Osteocyte (in vitro differentiated cells): ENCODE measurements around the gene TRPV4. TPM values are rescaled to one million over a fixed set of nuclear protein-coding genes. Genes with fewer than 3 reads are reported as not detected.

Experiments
- DNase-seq: peaks from one replicate; pipeline ENCODE4 v3.0.0; 2021; ENCODE audit warnings: mixed read lengths; ENCODE audit not compliant: unreplicated experiment; ENCODE audit errors: extremely low spot score
- H3K27ac Mint-ChIP-seq: one replicate; pipeline ENCODE4 v1.8.0; 2021; ENCODE audit warnings: mild to moderate bottlenecking, mixed read lengths; ENCODE audit not compliant: unreplicated experiment
- H3K27me3 Mint-ChIP-seq: one replicate; pipeline ENCODE4 v1.8.0; 2021; ENCODE audit warnings: mixed read lengths; ENCODE audit not compliant: unreplicated experiment
- H3K36me3 Mint-ChIP-seq: one replicate; pipeline ENCODE4 v1.8.0; 2021; ENCODE audit warnings: mixed read lengths; ENCODE audit not compliant: unreplicated experiment
- H3K4me1 Mint-ChIP-seq: one replicate; pipeline ENCODE4 v1.8.0; 2021; ENCODE audit warnings: mixed read lengths; ENCODE audit not compliant: unreplicated experiment
- H3K4me3 Mint-ChIP-seq: one replicate; pipeline ENCODE4 v1.8.0; 2021; ENCODE audit warnings: mild to moderate bottlenecking, moderate library complexity, mixed read lengths; ENCODE audit not compliant: unreplicated experiment
- H3K9me3 Mint-ChIP-seq: one replicate; pipeline ENCODE4 v1.8.0; 2021; ENCODE audit warnings: mixed read lengths; ENCODE audit not compliant: unreplicated experiment
- total RNA-seq: library from RNA; stranded (reverse); gene quantifications from 2 replicates; pipeline ENCODE4 v1.2.1, GENCODE V29; 2021
- TF ChIP-seq, protein P1 (sequence below): fragments of 200-600 bp; sonication (generic); IDR thresholded peaks from 2 replicates; pipeline ENCODE4 v1.5.0; 2021; ENCODE audit warnings: antibody characterized with exemption, mild to moderate bottlenecking, moderate library complexity

Gene TRPV4
- total RNA-seq, 1 donor from 2014 or later, result 1.6 TPM

DNA sequence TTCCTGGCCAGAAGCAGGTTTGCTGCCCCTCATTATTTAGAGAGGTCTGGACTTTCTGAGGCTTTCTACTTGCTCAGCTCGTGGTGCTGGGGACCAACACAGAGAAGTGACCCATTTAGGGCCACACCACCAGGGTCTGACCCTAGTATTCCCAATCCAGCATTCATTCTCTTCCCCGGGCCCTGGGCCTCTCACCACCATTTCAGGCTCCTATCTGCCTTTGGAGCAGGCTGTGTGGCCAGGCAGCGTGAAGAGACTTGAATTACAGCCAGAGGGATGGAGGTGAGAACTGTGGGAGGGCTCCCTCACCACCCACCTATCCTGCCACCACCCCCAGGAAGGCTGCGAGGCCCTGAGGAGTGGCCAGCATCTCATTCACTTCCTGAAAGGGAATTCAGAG is 95.0 kb downstream of the TRPV4 start:
- TF ChIP-seq, protein P1, sequence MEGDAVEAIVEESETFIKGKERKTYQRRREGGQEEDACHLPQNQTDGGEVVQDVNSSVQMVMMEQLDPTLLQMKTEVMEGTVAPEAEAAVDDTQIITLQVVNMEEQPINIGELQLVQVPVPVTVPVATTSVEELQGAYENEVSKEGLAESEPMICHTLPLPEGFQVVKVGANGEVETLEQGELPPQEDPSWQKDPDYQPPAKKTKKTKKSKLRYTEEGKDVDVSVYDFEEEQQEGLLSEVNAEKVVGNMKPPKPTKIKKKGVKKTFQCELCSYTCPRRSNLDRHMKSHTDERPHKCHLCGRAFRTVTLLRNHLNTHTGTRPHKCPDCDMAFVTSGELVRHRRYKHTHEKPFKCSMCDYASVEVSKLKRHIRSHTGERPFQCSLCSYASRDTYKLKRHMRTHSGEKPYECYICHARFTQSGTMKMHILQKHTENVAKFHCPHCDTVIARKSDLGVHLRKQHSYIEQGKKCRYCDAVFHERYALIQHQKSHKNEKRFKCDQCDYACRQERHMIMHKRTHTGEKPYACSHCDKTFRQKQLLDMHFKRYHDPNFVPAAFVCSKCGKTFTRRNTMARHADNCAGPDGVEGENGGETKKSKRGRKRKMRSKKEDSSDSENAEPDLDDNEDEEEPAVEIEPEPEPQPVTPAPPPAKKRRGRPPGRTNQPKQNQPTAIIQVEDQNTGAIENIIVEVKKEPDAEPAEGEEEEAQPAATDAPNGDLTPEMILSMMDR, result no peak
- peaks cover 11% of the 10 kb centered on the region for H3K27me3 Mint-ChIP-seq
- no peak overlapping the region for H3K27ac Mint-ChIP-seq
- DNase-seq, result no peak
- H3K4me1 Mint-ChIP-seq, result peaks cover 12% of the 10 kb centered on the region
- no peaks in the 10 kb centered on the region for H3K36me3 Mint-ChIP-seq
- no peak overlapping the region for H3K4me3 Mint-ChIP-seq
- H3K9me3 Mint-ChIP-seq, result no peaks in the 10 kb centered on the region

DNA sequence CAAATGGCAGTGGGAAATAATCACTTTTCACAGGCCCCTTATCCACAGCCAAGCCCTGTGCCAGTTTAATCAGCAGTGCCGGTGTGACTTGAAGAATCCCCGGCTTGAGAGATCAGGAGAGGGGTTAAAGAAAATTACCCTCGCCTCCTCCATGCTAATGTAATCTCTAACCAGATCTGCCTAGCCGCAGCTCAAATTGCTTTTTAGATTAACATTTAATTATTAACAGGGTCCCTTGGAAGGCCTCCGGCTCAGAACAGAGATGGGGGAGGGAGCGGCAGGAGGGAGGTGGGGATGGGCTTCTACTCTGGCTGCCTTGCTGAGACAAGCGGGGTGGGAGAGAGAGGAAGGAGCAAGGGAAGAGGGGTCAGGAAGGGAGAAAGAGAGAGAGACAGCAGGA is 95.6 kb downstream of the TRPV4 start:
- peaks cover 11% of the 10 kb centered on the region for H3K27me3 Mint-ChIP-seq
- H3K36me3 Mint-ChIP-seq, result no peaks in the 10 kb centered on the region
- DNase-seq, result no peak
- no peaks in the 10 kb centered on the region for H3K9me3 Mint-ChIP-seq
- H3K27ac Mint-ChIP-seq, result no peak overlapping the region
- TF ChIP-seq, protein P1, result no peak
- peaks cover 12% of the 10 kb centered on the region for H3K4me1 Mint-ChIP-seq
- H3K4me3 Mint-ChIP-seq, result no peak overlapping the region

DNA sequence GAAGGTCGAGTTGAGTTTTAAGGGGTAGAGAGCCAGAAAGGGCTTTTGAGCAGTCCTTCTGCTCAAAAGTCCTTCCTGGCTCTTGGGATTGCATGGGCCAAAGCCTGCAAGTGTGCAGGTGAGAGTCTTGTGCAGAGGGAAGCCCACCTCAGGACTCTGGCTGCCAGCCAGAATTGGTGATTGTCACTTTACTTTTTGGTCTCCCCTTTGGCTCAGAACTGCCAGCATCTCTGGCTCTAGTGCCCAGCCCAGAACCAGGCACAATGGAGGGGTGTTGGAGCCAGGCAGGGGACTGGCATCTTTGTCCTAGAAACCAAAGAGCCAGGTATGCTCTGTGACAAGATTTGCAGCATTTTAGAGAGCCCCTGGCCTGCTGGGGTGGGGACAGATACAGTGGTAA is 96.1 kb downstream of the TRPV4 start:
- no peak for DNase-seq
- Mint-ChIP-seq H3K36me3 (no peaks in the 10 kb centered on the region), H3K27ac (no peak overlapping the region), H3K4me3 (no peak overlapping the region), H3K9me3 (no peaks in the 10 kb centered on the region), H3K4me1 (peaks cover 12% of the 10 kb centered on the region), H3K27me3 (peaks cover 11% of the 10 kb centered on the region)
- TF ChIP-seq, protein P1, result no peak

DNA sequence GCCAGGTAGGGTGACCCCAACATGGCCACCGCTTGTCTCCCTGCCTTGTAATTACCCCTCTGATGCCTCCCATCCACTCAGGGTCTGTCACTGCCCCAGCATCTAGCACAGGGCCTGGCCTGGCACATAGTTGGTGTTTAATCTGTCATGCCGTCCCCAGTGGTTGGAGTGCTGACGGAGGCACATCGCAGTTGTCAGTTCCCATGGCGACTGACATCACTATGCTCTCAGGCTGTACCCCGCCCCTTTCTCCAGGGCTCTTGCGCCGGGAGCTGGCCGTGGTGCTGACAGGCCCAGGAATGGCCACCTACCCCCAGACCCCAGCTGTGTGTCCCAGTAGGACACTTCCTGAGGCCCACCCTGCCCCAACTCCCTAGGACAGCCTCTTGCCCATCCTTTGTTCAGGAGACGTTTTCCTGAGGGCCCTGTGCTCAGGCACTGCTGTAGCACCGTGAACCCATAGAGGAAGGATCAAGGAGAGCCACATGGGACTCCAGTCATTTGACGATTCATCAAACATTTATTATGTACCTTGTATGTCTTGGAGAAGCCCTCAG is 96.6 kb downstream of the TRPV4 start:
- TF ChIP-seq, protein P1, result no peak
- Mint-ChIP-seq H3K27me3 (peaks cover 11% of the 10 kb centered on the region), H3K4me1 (peaks cover 12% of the 10 kb centered on the region), H3K9me3 (no peaks in the 10 kb centered on the region), H3K36me3 (no peaks in the 10 kb centered on the region), H3K27ac (no peak overlapping the region), H3K4me3 (no peak overlapping the region)
- DNase-seq, result no peak

DNA sequence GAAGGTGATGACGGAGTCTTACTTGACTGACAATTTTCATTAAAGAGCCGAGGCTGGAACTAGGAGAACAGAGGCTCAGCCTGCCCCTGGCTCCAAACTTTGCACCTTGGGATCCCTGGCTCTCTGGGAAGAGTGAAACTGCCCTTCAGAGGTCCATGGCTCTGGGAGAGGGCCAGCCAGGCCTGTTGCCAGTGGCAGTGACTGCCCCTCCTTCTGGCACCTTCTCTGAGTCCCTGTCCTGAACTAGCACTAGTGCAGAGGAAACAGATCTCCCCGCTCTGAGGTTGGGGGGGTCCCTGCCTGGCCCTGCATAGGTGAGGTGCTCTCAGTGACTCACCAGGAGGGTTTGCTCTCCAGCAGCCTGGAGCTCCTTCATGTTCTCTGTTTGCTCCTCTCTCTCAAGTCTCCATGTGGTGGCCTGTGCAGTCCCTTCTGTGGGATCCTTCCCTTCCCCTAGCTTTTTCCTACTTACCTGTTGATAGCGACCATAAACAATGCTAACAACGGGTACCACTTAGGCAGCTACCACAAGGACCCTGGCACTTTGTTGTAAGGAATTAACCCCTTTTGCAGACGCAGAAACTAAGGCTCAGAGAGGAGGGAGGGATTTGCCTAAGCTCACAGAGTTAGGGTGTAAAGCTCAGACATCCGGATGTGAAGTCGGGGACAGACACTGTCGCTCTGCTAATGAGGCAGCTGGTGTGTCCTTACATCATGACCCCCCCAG is 97.2 kb downstream of the TRPV4 start:
- Mint-ChIP-seq H3K4me1 (peaks cover 12% of the 10 kb centered on the region), H3K27me3 (peaks cover 11% of the 10 kb centered on the region), H3K4me3 (no peak overlapping the region), H3K27ac (no peak overlapping the region), H3K36me3 (no peaks in the 10 kb centered on the region), H3K9me3 (no peaks in the 10 kb centered on the region)
- DNase-seq, result no peak
- TF ChIP-seq, protein P1, result no peak
